ENCODE data around the gene LRRC36.

DNA sequence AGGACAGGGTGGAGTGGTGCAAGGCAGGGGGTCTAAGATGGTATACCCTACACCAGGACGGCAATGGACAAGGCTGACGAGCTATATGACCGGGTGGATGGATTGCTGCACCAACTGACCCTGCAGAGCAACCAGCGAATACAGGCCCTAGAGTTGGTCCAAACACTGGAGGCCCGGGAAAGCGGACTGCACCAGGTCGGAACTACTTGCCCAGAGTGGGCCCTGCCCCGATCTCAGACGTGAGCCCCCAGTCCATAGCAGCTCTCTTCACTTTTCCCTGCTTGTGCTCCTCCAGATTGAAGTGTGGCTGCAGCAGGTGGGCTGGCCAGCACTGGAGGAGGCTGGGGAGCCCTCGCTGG lies 44.2 kb upstream of the LRRC36 start:
- TF ChIP-seq GATA3 (IDR thresholded peaks at IDR 0.05; ENCODE audit: low read depth, low read length) (no peak), GATA2 (IDR thresholded peaks at IDR 0.05; ENCODE audit: low read depth, low read length) (no peak)
